Mesenchymal stem cell (in vitro differentiated cells and primary cell): ENCODE measurements around the gene TGM1.
A peak's percentile ranks its signal among the peaks of the same experiment; 100 is the strongest.

Source experiments
- DNase-seq: peaks from one replicate; pipeline ENCODE4 v3.0.0-alpha.2; 2013
- H2AFZ ChIP-seq: one replicate; pipeline ENCODE4 v1.6.1; 2013; ENCODE audit warnings: low read depth, mild to moderate bottlenecking, control low read depth, inconsistent platforms, low read length, moderate library complexity
- H2AK5ac ChIP-seq: 2 replicates; pipeline ENCODE4 v1.6.1; 2013; ENCODE audit warnings: low read length, moderate library complexity, mild to moderate bottlenecking, inconsistent platforms; ENCODE audit not compliant: severe bottlenecking
- H2BK120ac ChIP-seq: one replicate; pipeline ENCODE4 v1.6.1; 2013; ENCODE audit warnings: low read depth, mild to moderate bottlenecking, inconsistent platforms, low read length, moderate library complexity
- H2BK12ac ChIP-seq, 2 experiments: one replicate each; pipeline ENCODE4 v1.6.1; 2013; ENCODE audit warnings: inconsistent platforms in 2 of 2, low read length in 2 of 2, mild to moderate bottlenecking in 2 of 2, moderate library complexity in 2 of 2, control low read depth in 1 of 2
- H2BK15ac ChIP-seq: one replicate; pipeline ENCODE4 v1.6.1; 2013; ENCODE audit warnings: mild to moderate bottlenecking, low read depth, inconsistent platforms; ENCODE audit not compliant: poor library complexity, severe bottlenecking
- H2BK5ac ChIP-seq: 2 replicates; pipeline ENCODE4 v1.6.1; 2013; ENCODE audit warnings: low read depth, mild to moderate bottlenecking, low read length, control low read depth, inconsistent platforms; ENCODE audit not compliant: poor library complexity, severe bottlenecking
- H3K14ac ChIP-seq, 2 experiments: one replicate each; pipeline ENCODE4 v1.6.1; 2013; ENCODE audit warnings: inconsistent platforms in 2 of 2, low read length in 2 of 2, control low read depth in 1 of 2, mild to moderate bottlenecking in 1 of 2, moderate library complexity in 1 of 2
- H3K18ac ChIP-seq, 2 experiments: one replicate each; pipeline ENCODE4 v1.6.1; 2013; ENCODE audit warnings: inconsistent platforms in 2 of 2, low read length in 2 of 2, control low read depth in 1 of 2, low read depth in 1 of 2, mild to moderate bottlenecking in 1 of 2
- H3K23ac ChIP-seq, 2 experiments: one replicate each; pipeline ENCODE4 v1.6.1; 2013; ENCODE audit warnings: inconsistent platforms in 2 of 2, low read length in 2 of 2, mild to moderate bottlenecking in 2 of 2, moderate library complexity in 2 of 2, control low read depth in 1 of 2
- H3K27ac ChIP-seq: 2 replicates; pipeline ENCODE4 v1.5.1; 2013; ENCODE audit warnings: mild to moderate bottlenecking, moderate library complexity, low read length, control low read depth, inconsistent platforms; ENCODE audit not compliant: poor library complexity, severe bottlenecking
- H3K27me3 ChIP-seq, 2 experiments: 2 replicates each; pipeline versions ENCODE4 v1.6.1 to v1.7.0; 2013; ENCODE audit warnings: low read length in 2 of 2, mild to moderate bottlenecking in 2 of 2, moderate library complexity in 2 of 2, control low read depth in 1 of 2, inconsistent platforms in 1 of 2; ENCODE audit not compliant: control insufficient read depth in 1 of 2, insufficient read depth in 1 of 2
- H3K36me3 ChIP-seq, 2 experiments: 2 replicates each; pipeline versions ENCODE4 v1.6.1 to v1.7.0; 2013; ENCODE audit warnings: low read length in 2 of 2, control low read depth in 1 of 2, inconsistent platforms in 1 of 2, low read depth in 1 of 2, mild to moderate bottlenecking in 1 of 2; ENCODE audit not compliant: insufficient read depth in 2 of 2, control insufficient read depth in 1 of 2
- H3K4ac ChIP-seq, 2 experiments: one replicate each; pipeline ENCODE4 v1.6.1; 2013; ENCODE audit warnings: inconsistent platforms in 2 of 2, low read length in 2 of 2, mild to moderate bottlenecking in 2 of 2, moderate library complexity in 2 of 2, control low read depth in 1 of 2, low read depth in 1 of 2
- H3K4me1 ChIP-seq: 2 replicates; pipeline ENCODE4 v1.6.1; 2013; ENCODE audit warnings: low read depth, low read length, control low read depth; ENCODE audit not compliant: control insufficient read depth, insufficient read depth
- H3K4me2 ChIP-seq: 2 replicates; pipeline ENCODE4 v1.6.1; 2013; ENCODE audit warnings: low read length, mild to moderate bottlenecking, inconsistent platforms; ENCODE audit not compliant: poor library complexity, severe bottlenecking
- H3K4me3 ChIP-seq, 2 experiments: 2 replicates each; pipeline versions ENCODE4 v1.5.1 to v1.7.0; 2013; ENCODE audit warnings: low read length in 2 of 2, mild to moderate bottlenecking in 2 of 2, control low read depth in 1 of 2, low read depth in 1 of 2; ENCODE audit not compliant: insufficient read depth in 1 of 2
- H3K79me1 ChIP-seq: replicated peaks from 2 replicates; pipeline ENCODE4 v1.6.1; 2013; ENCODE audit warnings: mild to moderate bottlenecking, control low read depth, low read length, inconsistent platforms; ENCODE audit not compliant: poor library complexity, severe bottlenecking
- H3K9ac ChIP-seq: 2 replicates; pipeline ENCODE4 v1.7.0; 2013; ENCODE audit warnings: mild to moderate bottlenecking, low read length, moderate library complexity
- H3K9me3 ChIP-seq: 2 replicates; pipeline ENCODE4 v1.7.0; 2013; ENCODE audit warnings: mild to moderate bottlenecking, low read length; ENCODE audit not compliant: control insufficient read depth
- H4K8ac ChIP-seq: one replicate; pipeline ENCODE4 v1.6.1; 2013; ENCODE audit warnings: inconsistent platforms, mild to moderate bottlenecking, low read length, moderate library complexity
- H4K91ac ChIP-seq: one replicate; pipeline ENCODE4 v1.6.1; 2013; ENCODE audit warnings: mild to moderate bottlenecking, low read length, inconsistent platforms
- WGBS: methylation state at CpG from one replicate; pipeline ENCODE4 v1.1.7; 2013; ENCODE audit warnings: mixed read lengths; 5-methylcytosine and 5-hydroxymethylcytosine counted together

The TGM1 gene

GRCh38 chr14:24277071-24277470 lies 14.1 kb upstream of the TGM1 start:
- no peak for DNase-seq
- 94% methylated on average over 6 of the region's 6 CpGs for WGBS

GRCh38 chr14:24274101-24274543 lies 11.1 kb upstream of the TGM1 start:
- Histone ChIP-seq H3K4me2 (no peak overlapping the region), H2BK12ac (no peak overlapping the region), H3K9ac (no peak overlapping the region), H3K36me3 (peaks cover 12 to 13% of the 10 kb centered on the region in 2 experiments), H2BK15ac (no peak overlapping the region), H3K4ac (no peak overlapping the region), H2BK120ac (no peak overlapping the region), H3K4me1 (peaks cover 6% of the 10 kb centered on the region), H2AK5ac (no peak overlapping the region), H2BK5ac (no peak overlapping the region), H3K4me3 (no peak overlapping the region), H4K91ac (no peak overlapping the region), H4K8ac (no peak overlapping the region), H2AFZ (no peak overlapping the region), H3K27ac (no peak overlapping the region), H3K9me3 (no peaks in the 10 kb centered on the region), H3K79me1 (peaks cover 41% of the 10 kb centered on the region), H3K27me3 (no peaks in the 10 kb centered on the region), H3K18ac (no peak overlapping the region), H3K14ac (no peak overlapping the region), H3K23ac (no peak overlapping the region)
- 91% methylated on average over 3 of the region's 3 CpGs for WGBS
- DNase-seq: no peak

More at GRCh38 chr14:24277071-24277470, 14.1 kb upstream of the TGM1 start:
- H3K79me1 ChIP-seq: peaks cover 31% of the 10 kb centered on the region
- H2BK15ac ChIP-seq: no peak overlapping the region
- H3K27ac ChIP-seq: no peak overlapping the region
- H3K27me3 ChIP-seq: no peaks in the 10 kb centered on the region
- H4K91ac ChIP-seq: no peak overlapping the region
- no peaks in the 10 kb centered on the region for H3K4me1 ChIP-seq
- H2AK5ac ChIP-seq: no peak overlapping the region
- no peaks in the 10 kb centered on the region for H3K9me3 ChIP-seq
- H3K9ac ChIP-seq: peak overlapping the region; percentile 30
- H4K8ac ChIP-seq: no peak overlapping the region
- no peak overlapping the region for H3K4ac ChIP-seq
- H2BK5ac ChIP-seq: no peak overlapping the region
- H3K4me2 ChIP-seq: no peak overlapping the region
- H2BK120ac ChIP-seq: no peak overlapping the region
- H3K23ac ChIP-seq: no peak overlapping the region
- no peak overlapping the region for H2BK12ac ChIP-seq
- H3K4me3 ChIP-seq: no peak overlapping the region
- H3K36me3 ChIP-seq: no peaks in the 10 kb centered on the region
- H2AFZ ChIP-seq: no peak overlapping the region
- H3K18ac ChIP-seq: no peak overlapping the region
- no peak overlapping the region for H3K14ac ChIP-seq

- no peak overlapping the region for H3K23ac ChIP-seq
- no peak overlapping the region for H3K18ac ChIP-seq
- H4K8ac ChIP-seq: no peak overlapping the region
- no peak overlapping the region for H3K4me2 ChIP-seq
- H3K79me1 ChIP-seq: peaks cover 44% of the 10 kb centered on the region
- peaks cover 18 to 19% of the 10 kb centered on the region in 2 experiments for H3K36me3 ChIP-seq
- H2BK15ac ChIP-seq: no peak overlapping the region
- no peak overlapping the region for H3K14ac ChIP-seq
- no peak overlapping the region for H2BK120ac ChIP-seq
- WGBS: 100% methylated on average over 2 of the region's 3 CpGs
- no peak overlapping the region for H2AFZ ChIP-seq
- H2BK5ac ChIP-seq: no peak overlapping the region
- H3K4me1 ChIP-seq: peaks cover 6% of the 10 kb centered on the region
- H3K9ac ChIP-seq: no peak overlapping the region
- no peak overlapping the region for H3K27ac ChIP-seq
- H3K27me3 ChIP-seq: no peaks in the 10 kb centered on the region
- H3K4ac ChIP-seq: no peak overlapping the region
- DNase-seq: no peak
- no peak overlapping the region for H2AK5ac ChIP-seq
- H4K91ac ChIP-seq: no peak overlapping the region
- no peak overlapping the region for H2BK12ac ChIP-seq
- no peak overlapping the region for H3K4me3 ChIP-seq
- no peaks in the 10 kb centered on the region for H3K9me3 ChIP-seq
These were observed 10.5 kb upstream of the TGM1 start for GRCh38 chr14:24273422-24273998.

GRCh38 chr14:24272467-24272866 lies 9.5 kb upstream of the TGM1 start:
- peaks cover 6% of the 10 kb centered on the region for H3K4me1 ChIP-seq
- DNase-seq: no peak
- H2BK120ac ChIP-seq: no peak overlapping the region
- H3K4ac ChIP-seq: no peak overlapping the region
- H2AFZ ChIP-seq: no peak overlapping the region
- peaks cover 28 to 29% of the 10 kb centered on the region in 2 experiments for H3K36me3 ChIP-seq
- no peak overlapping the region for H2AK5ac ChIP-seq
- H3K23ac ChIP-seq: no peak overlapping the region
- H3K18ac ChIP-seq: no peak overlapping the region
- no peak overlapping the region for H3K14ac ChIP-seq
- WGBS: 97% methylated on average over 2 of the region's 2 CpGs
- H3K27me3 ChIP-seq: no peaks in the 10 kb centered on the region
- no peak overlapping the region for H2BK5ac ChIP-seq
- H3K9ac ChIP-seq: no peak overlapping the region
- no peak overlapping the region for H4K91ac ChIP-seq
- peaks cover 42% of the 10 kb centered on the region for H3K79me1 ChIP-seq
- H3K27ac ChIP-seq: no peak overlapping the region
- no peak overlapping the region for H2BK12ac ChIP-seq
- no peak overlapping the region for H3K4me3 ChIP-seq
- no peaks in the 10 kb centered on the region for H3K9me3 ChIP-seq
- H2BK15ac ChIP-seq: no peak overlapping the region
- H3K4me2 ChIP-seq: no peak overlapping the region
- H4K8ac ChIP-seq: no peak overlapping the region
